Measurements from ENCODE around the gene COPS6.

The COPS6 gene

GRCh38 chr7:100089458-100090196 lies 858 bp downstream of the COPS6 start:
- Histone ChIP-seq H3K36me3 (ENCODE audit: insufficient read depth, low read length) (peaks cover 45% of the 10 kb centered on the region), H2AFZ (ENCODE audit: low read length) (no peak overlapping the region), H3K79me2 (ENCODE audit: insufficient read depth, low read length) (no peaks in the 10 kb centered on the region), H3K4me1 (ENCODE audit: insufficient read depth, low read length, severe bottlenecking) (peaks cover 22% of the 10 kb centered on the region), H3K9me2 (ENCODE audit: low read depth, low read length) (no peaks in the 10 kb centered on the region), H3K27me3 (ENCODE audit: insufficient read depth, low read length) (no peaks in the 10 kb centered on the region), H3K4me3 (ENCODE audit: low read depth, low read length, poor library complexity, severe bottlenecking) (peak overlapping the region; percentile 76), H3K27ac (ENCODE audit: low read depth, low read length, poor library complexity, severe bottlenecking) (peak overlapping the region; percentile 65), H3K9me3 (ENCODE audit: low read length) (no peaks in the 10 kb centered on the region), H4K20me1 (ENCODE audit: insufficient read depth, low read length) (no peaks in the 10 kb centered on the region), H3K9ac (ENCODE audit: low read length) (peak overlapping the region; percentile 88), H3K4me2 (ENCODE audit: low read length) (peak overlapping the region; percentile 92), H3F3A (ENCODE audit: insufficient read depth, low read length) (peaks cover 26% of the 10 kb centered on the region)
- TF ChIP-seq EZH2 (IDR thresholded peaks at IDR 0.05; ENCODE audit: borderline replicate concordance, low read length) (no peak), CTCF (IDR thresholded peaks at IDR 0.05; ENCODE audit: low read length) (no peak)

DNA sequence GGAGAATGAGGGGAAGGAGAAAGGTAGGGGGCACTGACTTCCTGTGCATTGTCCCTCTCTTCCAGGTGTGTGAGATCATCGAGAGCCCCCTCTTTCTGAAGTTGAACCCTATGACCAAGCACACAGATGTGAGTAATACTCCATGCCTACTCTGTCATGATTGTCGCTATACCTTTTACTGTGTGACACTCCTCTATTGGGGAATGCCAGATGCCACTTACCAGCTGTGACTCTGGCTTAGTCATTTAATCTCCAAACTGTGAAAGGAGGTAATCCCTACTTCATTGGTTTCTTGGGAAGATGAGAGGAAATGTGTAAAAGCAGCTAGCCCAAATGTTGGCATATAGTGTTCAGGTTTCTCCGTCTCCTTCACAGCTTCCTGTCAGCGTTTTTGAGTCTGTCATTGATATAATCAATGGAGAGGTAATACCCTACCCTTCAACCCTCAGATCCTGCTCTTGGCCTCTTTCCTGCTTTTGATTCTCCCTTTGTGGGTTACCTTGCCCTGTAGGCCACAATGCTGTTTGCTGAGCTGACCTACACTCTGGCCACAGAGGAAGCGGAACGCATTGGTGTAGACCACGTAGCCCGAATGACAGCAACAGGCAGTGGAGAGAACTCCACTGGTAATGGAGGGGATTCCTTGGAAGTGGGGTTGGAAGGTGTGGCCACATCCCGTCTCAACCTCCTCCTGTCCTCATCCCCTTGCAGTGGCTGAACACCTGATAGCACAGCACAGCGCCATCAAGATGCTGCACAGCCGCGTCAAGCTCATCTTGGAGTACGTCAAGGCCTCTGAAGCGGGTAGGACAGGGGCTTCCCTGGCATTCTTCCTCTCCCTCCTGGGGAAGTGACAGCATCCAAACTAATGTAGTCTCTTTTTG lies 2.0 kb downstream of the COPS6 start:
- Histone ChIP-seq H4K20me1 (ENCODE audit: insufficient read depth, low read length) (no peaks in the 10 kb centered on the region), H3K9ac (ENCODE audit: low read length) (no peak overlapping the region), H3K27me3 (ENCODE audit: insufficient read depth, low read length) (no peaks in the 10 kb centered on the region), H3K9me2 (ENCODE audit: low read depth, low read length) (no peaks in the 10 kb centered on the region), H3K4me1 (ENCODE audit: insufficient read depth, low read length, severe bottlenecking) (peaks cover 22% of the 10 kb centered on the region), H3K9me3 (ENCODE audit: low read length) (no peaks in the 10 kb centered on the region), H3K27ac (ENCODE audit: low read depth, low read length, poor library complexity, severe bottlenecking) (peak overlapping the region; percentile 40), H3K4me2 (ENCODE audit: low read length) (peak overlapping the region; percentile 0; the same call in 1 of the 2 replicates), H3K36me3 (ENCODE audit: insufficient read depth, low read length) (peaks cover 56% of the 10 kb centered on the region), H3K4me3 (ENCODE audit: low read depth, low read length, poor library complexity, severe bottlenecking) (no peak overlapping the region), H3F3A (ENCODE audit: insufficient read depth, low read length) (peaks cover 28% of the 10 kb centered on the region), H3K79me2 (ENCODE audit: insufficient read depth, low read length) (no peaks in the 10 kb centered on the region), H2AFZ (ENCODE audit: low read length) (no peak overlapping the region)
- no peak for TF ChIP-seq EZH2 (IDR thresholded peaks at IDR 0.05; ENCODE audit: borderline replicate concordance, low read length)
- TF ChIP-seq CTCF (IDR thresholded peaks at IDR 0.05; ENCODE audit: low read length): no peak

DNA sequence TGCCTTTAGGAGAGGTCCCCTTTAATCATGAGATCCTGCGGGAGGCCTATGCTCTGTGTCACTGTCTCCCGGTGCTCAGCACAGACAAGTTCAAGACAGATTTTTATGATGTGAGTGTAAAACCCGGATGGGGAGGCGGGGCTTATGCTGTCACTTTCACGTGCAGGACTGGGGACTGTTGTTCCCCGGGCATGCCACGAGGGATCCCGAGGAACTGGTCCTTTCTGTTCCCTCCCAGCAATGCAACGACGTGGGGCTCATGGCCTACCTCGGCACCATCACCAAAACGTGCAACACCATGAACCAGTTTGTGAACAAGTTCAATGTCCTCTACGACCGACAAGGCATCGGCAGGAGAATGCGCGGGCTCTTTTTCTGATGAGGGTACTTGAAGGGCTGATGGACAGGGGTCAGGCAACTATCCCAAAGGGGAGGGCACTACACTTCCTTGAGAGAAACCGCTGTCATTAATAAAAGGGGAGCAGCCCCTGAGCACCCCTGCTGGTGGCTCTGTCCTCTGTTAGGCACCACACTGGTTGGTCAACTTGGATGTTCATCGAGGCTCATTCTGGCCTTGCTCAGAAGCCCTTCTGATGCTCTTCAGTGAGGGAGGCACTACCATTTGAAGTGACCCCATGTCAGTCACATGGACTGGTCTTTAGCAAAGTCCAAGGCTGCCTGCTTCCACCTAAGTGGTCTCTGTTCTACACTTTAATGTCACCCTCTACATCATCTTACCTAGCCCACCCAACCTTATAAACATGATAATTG lies 2.8 kb downstream of the COPS6 start:
- TF ChIP-seq EZH2 (IDR thresholded peaks at IDR 0.05; ENCODE audit: borderline replicate concordance, low read length): no peak
- peak; percentile 27; the same call in 1 of the 2 replicates for TF ChIP-seq CTCF (IDR thresholded peaks at IDR 0.05; ENCODE audit: low read length)
- H3K79me2 ChIP-seq (ENCODE audit: insufficient read depth, low read length): no peaks in the 10 kb centered on the region
- H3K36me3 ChIP-seq (ENCODE audit: insufficient read depth, low read length): peaks cover 65% of the 10 kb centered on the region
- peaks cover 22% of the 10 kb centered on the region for H3K4me1 ChIP-seq (ENCODE audit: insufficient read depth, low read length, severe bottlenecking)
- no peak overlapping the region for H3K9ac ChIP-seq (ENCODE audit: low read length)
- H3K9me3 ChIP-seq (ENCODE audit: low read length): no peaks in the 10 kb centered on the region
- no peaks in the 10 kb centered on the region for H3K27me3 ChIP-seq (ENCODE audit: insufficient read depth, low read length)
- H4K20me1 ChIP-seq (ENCODE audit: insufficient read depth, low read length): no peaks in the 10 kb centered on the region
- H3K4me2 ChIP-seq (ENCODE audit: low read length): no peak overlapping the region
- peaks cover 28% of the 10 kb centered on the region for H3F3A ChIP-seq (ENCODE audit: insufficient read depth, low read length)
- peak overlapping the region; percentile 40 for H3K27ac ChIP-seq (ENCODE audit: low read depth, low read length, poor library complexity, severe bottlenecking)
- no peak overlapping the region for H2AFZ ChIP-seq (ENCODE audit: low read length)
- H3K9me2 ChIP-seq (ENCODE audit: low read depth, low read length): no peaks in the 10 kb centered on the region
- H3K4me3 ChIP-seq (ENCODE audit: low read depth, low read length, poor library complexity, severe bottlenecking): no peak overlapping the region

Data from OCI-LY1 (cell line).